Suprapubic skin (tissue), 3 donors: ENCODE data around the gene TLR4.

Source experiments
- CTCF ChIP-seq, 2 donors: fragments of 200-600 bp in 1 of 2; fragments of 450-650 bp in 1 of 2; sonication (generic) in 1 of 2; IDR thresholded peaks; one replicate each; pipeline ENCODE4 v1.5.1; 2016 to 2019; ENCODE audit warnings: antibody characterized with exemption in 2 of 2, mild to moderate bottlenecking in 1 of 2, moderate library complexity in 1 of 2
- EP300 ChIP-seq: sonication (generic); formaldehyde crosslinking; IDR thresholded peaks from one replicate; pipeline ENCODE4 v1.6.1; 2017; ENCODE audit warnings: antibody characterized with exemption
- POLR2A ChIP-seq, 2 donors: fragments of 450-650 bp; IDR thresholded peaks; one replicate each; pipeline ENCODE4 v1.6.1; 2017; ENCODE audit warnings: antibody characterized with exemption in 2 of 2, mild to moderate bottlenecking in 2 of 2, moderate library complexity in 2 of 2

GRCh38 chr9:117704024-117704575, at the start of gene TLR4:
- TF ChIP-seq CTCF (IDR thresholded peaks at IDR 0.05) (no peak), EP300 (no peak), POLR2A (IDR thresholded peaks at IDR 0.05) (peak in 1 of 2 donors; percentile 73)
